ENCODE results near the gene KLK1. TPM values are rescaled to one million over a fixed set of nuclear protein-coding genes. Genes with fewer than 3 reads are reported as not detected.

KLK1 gene
- 1.3 TPM in 1 of 2 replicates, not detected in the other for total RNA-seq

GRCh38 chr19:50823389-50824042, at the start of gene KLK1:
Gene KLK1 (minus strand): TSS chr19:50823787. CDS start chr19:50823748, 39 bp downstream.

DNA sequence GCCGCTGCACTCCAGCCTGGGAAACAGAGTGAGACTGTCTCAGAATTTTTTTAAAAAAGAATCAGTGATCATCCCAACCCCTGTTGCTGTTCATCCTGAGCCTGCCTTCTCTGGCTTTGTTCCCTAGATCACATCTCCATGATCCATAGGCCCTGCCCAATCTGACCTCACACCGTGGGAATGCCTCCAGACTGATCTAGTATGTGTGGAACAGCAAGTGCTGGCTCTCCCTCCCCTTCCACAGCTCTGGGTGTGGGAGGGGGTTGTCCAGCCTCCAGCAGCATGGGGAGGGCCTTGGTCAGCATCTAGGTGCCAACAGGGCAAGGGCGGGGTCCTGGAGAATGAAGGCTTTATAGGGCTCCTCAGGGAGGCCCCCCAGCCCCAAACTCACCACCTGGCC, 49.5 kb upstream of the KLK1 start, which contains the start of gene KLK2:
TSS of gene KLK2 (plus strand) at position 384 of the 400 bp plus-strand sequence. CDS start 35 bp downstream, outside the sequence.

GRCh38 chr19:50854636-50855410, 31.2 kb upstream of the KLK1 start, which contains the start of gene KLK3:
Gene KLK3 (plus strand): TSS chr19:50854915. CDS start chr19:50854956, 41 bp downstream.

DNA sequence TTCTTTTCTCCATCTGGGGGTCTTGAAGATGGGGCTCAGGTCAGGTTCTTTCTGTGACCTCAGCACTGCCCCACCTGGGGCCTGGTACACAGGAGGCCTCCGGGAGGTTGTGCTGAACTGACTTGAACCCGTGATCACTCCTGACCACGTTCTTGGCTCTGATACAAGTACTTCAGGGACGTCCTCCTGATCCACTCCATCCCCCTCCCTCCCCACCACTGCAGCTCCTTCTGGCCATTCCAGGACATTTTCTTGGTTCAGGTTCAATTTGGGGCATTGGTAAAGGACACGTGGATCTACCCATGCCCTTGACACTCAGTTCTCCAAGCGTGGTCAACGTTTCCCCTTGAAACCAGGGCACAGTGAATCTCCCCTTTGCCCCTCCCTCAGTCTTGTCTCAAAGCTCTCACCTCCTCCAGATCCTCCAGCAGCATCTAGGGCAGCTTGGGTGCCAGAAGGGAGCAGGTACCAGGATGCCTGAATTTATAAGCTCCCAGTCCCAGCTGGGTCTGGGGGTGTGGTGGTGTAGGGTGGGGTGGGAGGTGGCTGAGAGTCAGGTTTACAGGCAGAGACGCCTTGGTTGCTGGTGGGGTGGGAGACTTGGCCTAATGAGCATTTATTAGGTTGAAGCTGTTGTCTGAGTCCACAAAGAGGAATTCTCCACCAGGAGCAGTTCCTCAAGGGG, 9.7 kb upstream of the KLK1 start, which contains the start of gene KLK15:
TSS of gene KLK15 (minus strand) at position 458 of the 685 bp plus-strand sequence. CDS start 2,082 bp downstream, outside the sequence.

DNA sequence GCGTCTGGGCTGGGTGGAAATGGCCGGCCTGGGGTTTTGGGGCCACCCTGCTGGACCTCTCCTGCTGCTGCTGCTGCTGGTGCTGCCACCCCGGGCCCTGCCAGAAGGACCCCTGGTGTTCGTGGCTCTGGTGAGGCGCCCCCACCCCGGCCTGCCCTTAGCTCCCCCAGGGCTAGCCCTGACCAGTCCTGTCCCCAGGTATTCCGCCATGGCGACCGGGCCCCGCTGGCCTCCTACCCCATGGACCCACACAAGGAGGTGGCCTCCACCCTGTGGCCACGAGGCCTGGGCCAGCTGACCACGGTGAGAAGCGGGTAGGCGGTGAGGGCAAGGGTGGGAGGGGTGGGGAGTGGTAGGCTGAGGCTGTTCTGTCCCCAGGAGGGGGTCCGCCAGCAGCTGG, 33.2 kb downstream of the KLK1 start, which contains the start of gene ACP4:
TSS of gene ACP4 (plus strand) at position 20 of the 400 bp plus-strand sequence. CDS start at position 20, 0 bp downstream.

DNA sequence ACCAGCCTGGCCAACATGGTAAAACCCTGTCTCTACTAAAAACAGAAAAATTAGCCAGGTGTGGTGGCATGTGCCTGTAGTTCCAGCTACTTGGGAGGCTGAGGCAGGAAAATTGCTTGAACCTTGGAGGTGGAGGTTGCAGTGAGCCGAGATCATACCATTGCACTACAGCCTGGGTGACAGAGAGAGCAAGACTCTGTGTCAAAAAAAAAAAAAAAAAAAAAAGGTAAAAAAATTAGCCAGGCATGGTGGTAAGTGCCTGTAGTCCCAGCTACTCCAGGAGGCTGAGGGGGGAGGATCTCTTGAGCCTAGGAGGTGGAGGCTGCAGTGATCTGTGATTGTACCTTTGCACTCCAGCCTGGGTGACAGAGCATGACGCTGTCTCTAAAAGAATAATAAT, 53.4 kb downstream of the KLK1 start, which contains the start of gene GPR32:
TSS of gene GPR32 (plus strand) at position 301 of the 400 bp plus-strand sequence. CDS start 137 bp downstream, outside the sequence.

Other genes starting within 250 kb of the KLK1 start
- gene SYT3, start 183.9 kb downstream of the KLK1 start, total RNA-seq: not detected in 2 replicates
- not detected in 2 replicates for gene C19orf81, start 174.3 kb downstream of the KLK1 start, total RNA-seq
- gene SHANK1, start 104.0 kb downstream of the KLK1 start, total RNA-seq: 0.35 TPM in 1 of 2 replicates, not detected in the other
- gene CLEC11A, start 100.4 kb downstream of the KLK1 start, total RNA-seq: 3.7 and 4.9 TPM in 2 replicates
- not detected in 2 replicates for gene GPR32, start 53.3 kb downstream of the KLK1 start, total RNA-seq
- gene ACP4, start 33.4 kb downstream of the KLK1 start, total RNA-seq: not detected in 2 replicates
- gene KLK15, start 9.8 kb upstream of the KLK1 start, total RNA-seq: not detected in 2 replicates
- not detected in 2 replicates for gene KLK3, start 31.1 kb upstream of the KLK1 start, total RNA-seq
- not detected in 2 replicates for gene KLK2, start 49.7 kb upstream of the KLK1 start, total RNA-seq
- gene KLK4, start 87.6 kb upstream of the KLK1 start, total RNA-seq: not detected in 2 replicates
- 41.5 and 42.7 TPM in 2 replicates for gene KLK5, start 129.3 kb upstream of the KLK1 start, total RNA-seq
- gene KLK6, start 145.8 kb upstream of the KLK1 start, total RNA-seq: 2.2 and 2.8 TPM in 2 replicates
- 60.4 and 65.1 TPM in 2 replicates for gene KLK7, start 160.1 kb upstream of the KLK1 start, total RNA-seq
- 56.3 and 78.2 TPM in 2 replicates for gene KLK8, start 177.8 kb upstream of the KLK1 start, total RNA-seq
- 183 and 202 TPM in 2 replicates for gene KLK10, start 195.9 kb upstream of the KLK1 start, total RNA-seq
- 42.9 and 68.4 TPM in 2 replicates for gene KLK11, start 202.8 kb upstream of the KLK1 start, total RNA-seq
- 30.3 and 33.1 TPM in 2 replicates for gene KLK12, start 211.2 kb upstream of the KLK1 start, total RNA-seq
- gene KLK13, start 241.3 kb upstream of the KLK1 start, total RNA-seq: 1.3 and 1.5 TPM in 2 replicates